Keratinocyte (primary cell): ENCODE results near the gene MAPKAPK5.

Experiments used
- CTCF ChIP-seq, 3 experiments: IDR thresholded peaks in 1 of 3; conservative IDR thresholded peaks in 1 of 3; optimal IDR thresholded peaks in 1 of 3; 2 replicates in 2 of 3; 3 replicates in 1 of 3; pipeline versions ENCODE3 to v1.5.1; 2011; ENCODE audit warnings: low read length in 3 of 3, mild to moderate bottlenecking in 3 of 3, moderate library complexity in 2 of 3, control low read depth in 1 of 3, inconsistent platforms in 1 of 3; ENCODE audit not compliant: insufficient read depth in 2 of 3; ENCODE audit errors: extremely low read depth in 1 of 3
- EZH2 ChIP-seq: IDR thresholded peaks from one replicate; pipeline ENCODE4 v1.6.1; 2012; ENCODE audit warnings: inconsistent platforms, mild to moderate bottlenecking, low read length, moderate library complexity

DNA sequence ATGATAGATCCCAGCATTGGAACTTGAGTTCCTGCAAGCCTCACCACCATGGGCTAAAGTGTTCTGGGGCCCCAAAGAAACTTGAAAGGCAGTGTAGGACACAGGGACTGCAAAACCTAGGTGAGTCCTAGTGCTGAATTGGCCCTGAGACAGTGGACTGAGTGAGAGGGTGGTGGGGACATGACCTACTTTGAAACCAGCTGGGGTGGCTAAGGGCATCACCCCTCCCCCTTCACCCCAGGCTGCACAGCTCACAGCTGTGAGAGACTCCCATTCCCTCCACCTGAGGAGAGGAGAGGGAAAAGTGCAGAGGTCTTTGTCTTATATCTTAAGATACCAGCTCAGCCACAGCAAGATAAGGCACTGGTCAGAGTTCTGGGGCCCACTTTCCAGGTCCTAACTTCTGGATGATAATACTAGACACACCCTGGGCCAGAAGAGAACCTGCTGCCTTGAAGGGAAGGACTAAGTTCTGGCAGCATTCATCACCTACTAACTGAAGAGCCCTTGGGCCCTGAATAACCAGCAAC, 62.5 kb downstream of the MAPKAPK5 start:
- TF ChIP-seq CTCF (optimal IDR thresholded peaks at IDR 0.05 in 1 of 3, IDR thresholded peaks at IDR 0.05 in 1 of 3, conservative IDR thresholded peaks at IDR 0.05 in 1 of 3; ENCODE audit: extremely low read depth in 1 of 3, insufficient read depth in 2 of 3, low read length in 3 of 3): no peak
- TF ChIP-seq EZH2: no peak
